ENCODE measurements around the gene GNG4. TPM values are rescaled to one million over a fixed set of nuclear protein-coding genes. Genes with fewer than 3 reads are reported as not detected.
"Not testable (repeated sequence)": the region's sequence is repeated elsewhere in the genome, so short reads cannot be mapped to it uniquely, and the experiment has no call there.

The GNG4 gene
- total RNA-seq, 1 donor from 2014 or later = 0.11 TPM

GRCh38 chr1:235622936-235623779 is 26.4 kb downstream of the GNG4 start:
- no peak overlapping the region for H3K4me3 ChIP-seq
- TF ChIP-seq CTCF (IDR thresholded peaks at IDR 0.05; ENCODE audit: borderline replicate concordance) = no peak
- H3K36me3 ChIP-seq = no peaks in the 10 kb centered on the region
- no peak for DNase-seq
- peaks cover 32% of the 10 kb centered on the region for H3K27me3 ChIP-seq (ENCODE audit: low read depth)
- peaks cover 5% of the 10 kb centered on the region for H3K4me1 ChIP-seq
- no peaks in the 10 kb centered on the region for H3K9me3 ChIP-seq (replicated peaks)
- intact Hi-C loops (cut with micrococcal nuclease) = no loop called here
- H3K27ac ChIP-seq (replicated peaks) = no peak overlapping the region

DNA sequence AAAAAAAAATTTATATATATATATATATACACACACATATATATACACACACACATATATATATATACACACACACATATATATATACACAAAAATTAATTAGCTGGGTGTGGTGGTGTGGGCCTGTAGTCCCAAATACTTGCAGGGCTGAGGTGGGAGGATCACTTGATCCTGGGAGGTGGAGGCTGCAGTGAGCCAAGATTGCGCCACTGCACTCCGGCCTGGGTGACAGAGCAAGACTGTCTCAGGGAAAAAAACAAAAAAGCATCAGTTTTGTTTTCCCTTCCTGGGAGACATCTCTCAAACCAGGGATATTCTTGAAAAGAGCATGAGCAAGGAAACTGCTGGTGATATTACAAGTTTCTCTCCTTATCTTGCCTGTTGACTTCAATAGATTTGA is 30.4 kb downstream of the GNG4 start:
- peaks cover 43% of the 10 kb centered on the region for H3K27me3 ChIP-seq (ENCODE audit: low read depth)
- H3K36me3 ChIP-seq; H3K27ac ChIP-seq (replicated peaks); H3K9me3 ChIP-seq (replicated peaks); DNase-seq; intact Hi-C loops (cut with micrococcal nuclease); H3K4me1 ChIP-seq; H3K4me3 ChIP-seq: not testable (repeated sequence)

DNA sequence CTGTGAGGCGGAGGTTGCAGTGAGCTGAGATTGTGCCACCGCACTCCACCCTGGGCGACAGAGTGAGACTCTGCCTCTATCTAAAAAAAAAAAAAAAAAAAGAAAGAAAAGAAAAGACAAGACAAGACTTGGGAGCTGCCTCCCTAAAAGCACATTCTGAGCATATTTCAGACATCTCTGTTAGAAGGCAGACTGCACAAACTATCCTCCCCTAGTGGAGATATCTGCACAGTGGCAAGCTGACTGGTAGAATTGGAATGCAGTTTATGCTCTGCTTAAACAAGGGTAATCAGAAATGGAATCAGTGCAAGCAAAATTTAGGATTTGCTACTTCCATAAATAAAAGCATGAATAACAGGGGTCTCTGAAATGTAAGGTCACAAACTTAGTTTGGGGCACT is 31.8 kb downstream of the GNG4 start:
- Histone ChIP-seq H3K4me1 (no peaks in the 10 kb centered on the region), H3K27ac (replicated peaks) (no peak overlapping the region), H3K27me3 (ENCODE audit: low read depth) (peaks cover 36% of the 10 kb centered on the region), H3K36me3 (no peaks in the 10 kb centered on the region), H3K9me3 (replicated peaks) (no peaks in the 10 kb centered on the region), H3K4me3 (no peak overlapping the region)
- no peak for DNase-seq
- intact Hi-C loops (cut with micrococcal nuclease) = no loop called here
- no peak for TF ChIP-seq CTCF (IDR thresholded peaks at IDR 0.05; ENCODE audit: borderline replicate concordance)

GRCh38 chr1:235617140-235617539 is 32.4 kb downstream of the GNG4 start:
- no peak overlapping the region for H3K4me3 ChIP-seq
- no peak overlapping the region for H3K27ac ChIP-seq (replicated peaks)
- H3K9me3 ChIP-seq (replicated peaks) = no peaks in the 10 kb centered on the region
- no peaks in the 10 kb centered on the region for H3K4me1 ChIP-seq
- intact Hi-C loops (cut with micrococcal nuclease) = no loop called here
- no peak for TF ChIP-seq CTCF (IDR thresholded peaks at IDR 0.05; ENCODE audit: borderline replicate concordance)
- peaks cover 34% of the 10 kb centered on the region for H3K27me3 ChIP-seq (ENCODE audit: low read depth)
- H3K36me3 ChIP-seq = no peaks in the 10 kb centered on the region
- no peak for DNase-seq

DNA sequence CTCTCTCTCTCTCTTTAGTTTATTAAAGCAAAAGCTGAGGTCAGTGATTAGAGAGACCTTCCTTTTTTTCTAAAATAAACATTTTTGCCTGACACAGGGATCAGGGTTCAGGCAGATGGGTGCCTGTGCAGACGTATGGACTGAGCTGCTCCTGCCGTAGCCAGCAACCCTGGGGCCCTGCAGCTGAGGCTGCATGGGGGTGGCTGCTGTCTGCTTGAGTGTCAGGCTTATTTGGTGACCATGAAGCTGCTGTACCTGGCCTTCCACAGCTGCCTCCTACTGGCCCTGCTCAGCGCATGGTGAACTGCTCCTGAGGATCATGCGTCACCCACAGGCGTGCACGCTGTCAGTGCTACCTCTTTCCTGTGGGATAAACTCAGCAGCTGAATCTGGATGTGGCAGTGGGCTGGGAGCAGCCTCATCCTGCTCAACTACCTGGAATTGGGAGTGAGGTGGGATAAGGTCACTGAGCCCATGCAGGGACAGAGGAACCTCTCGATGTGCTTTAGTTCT is 35.1 kb downstream of the GNG4 start:
- no peak for TF ChIP-seq CTCF (IDR thresholded peaks at IDR 0.05; ENCODE audit: borderline replicate concordance)
- no peak for DNase-seq
- intact Hi-C loops (cut with micrococcal nuclease) = no loop called here
- Histone ChIP-seq H3K9me3 (replicated peaks) (no peaks in the 10 kb centered on the region), H3K27ac (replicated peaks) (no peak overlapping the region), H3K4me3 (no peak overlapping the region), H3K27me3 (ENCODE audit: low read depth) (peaks cover 23% of the 10 kb centered on the region), H3K36me3 (no peaks in the 10 kb centered on the region), H3K4me1 (no peaks in the 10 kb centered on the region)

DNA sequence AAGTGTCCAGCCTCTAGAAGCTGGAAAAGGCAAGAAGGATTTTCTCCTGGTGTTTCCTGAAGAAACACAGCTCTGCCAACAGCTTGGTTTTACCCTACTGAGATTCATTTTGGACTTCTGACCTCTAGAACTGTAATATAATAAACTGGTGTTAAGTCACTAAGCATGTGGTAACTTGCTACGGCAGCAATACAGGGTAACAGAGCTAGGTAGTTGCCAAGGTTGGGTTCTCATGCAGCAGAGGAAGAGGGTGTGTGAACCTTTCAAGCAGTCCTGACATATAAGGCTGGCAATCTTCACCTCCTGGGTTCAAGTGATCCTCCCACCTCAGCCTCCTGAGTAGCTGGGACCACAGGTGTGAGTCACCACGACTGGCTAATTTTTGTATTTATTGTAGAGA is 36.0 kb downstream of the GNG4 start:
- TF ChIP-seq CTCF (IDR thresholded peaks at IDR 0.05; ENCODE audit: borderline replicate concordance) = no peak
- Histone ChIP-seq H3K9me3 (replicated peaks) (no peaks in the 10 kb centered on the region), H3K27ac (replicated peaks) (no peak overlapping the region), H3K4me3 (no peak overlapping the region), H3K27me3 (ENCODE audit: low read depth) (peaks cover 23% of the 10 kb centered on the region), H3K36me3 (no peaks in the 10 kb centered on the region), H3K4me1 (no peaks in the 10 kb centered on the region)
- intact Hi-C loops (cut with micrococcal nuclease) = no loop called here
- no peak for DNase-seq
